Stimulated activated CD4-positive, alpha-beta T cell treated with anti-CD3 and anti-CD28 coated beads, Interleukin-4, amount 100 ng/mL, for 48 hours (primary cell): ENCODE results near the gene STK16.

Experiments used
- DNase-seq, 2 donors: peaks; one replicate each; pipeline ENCODE4 v3.0.0-alpha.2; 2020; ENCODE audit warnings: low read depth in 2 of 2

Gene STK16

GRCh38 chr2:219287580-219288265 is 42.4 kb downstream of the STK16 start:
- no peak for DNase-seq

GRCh38 chr2:219289195-219289536 is 43.9 kb downstream of the STK16 start:
- no peak for DNase-seq

GRCh38 chr2:219289537-219290361 is 44.5 kb downstream of the STK16 start:
- DNase-seq = no peak

- DNase-seq = no peak
Observed at GRCh38 chr2:219290381-219291171, 45.3 kb downstream of the STK16 start.

- DNase-seq = no peak
Observed at GRCh38 chr2:219291394-219291793, 46.1 kb downstream of the STK16 start.

GRCh38 chr2:219291910-219292490 is 46.7 kb downstream of the STK16 start:
- no peak for DNase-seq

GRCh38 chr2:219292616-219293015 is 47.3 kb downstream of the STK16 start:
- no peak for DNase-seq

GRCh38 chr2:219293736-219294231 is 48.5 kb downstream of the STK16 start:
- DNase-seq = no peak

GRCh38 chr2:219294356-219295351 is 49.4 kb downstream of the STK16 start:
- DNase-seq = peak; percentile 81 to 82

GRCh38 chr2:219296142-219296541 is 50.9 kb downstream of the STK16 start:
- no peak for DNase-seq

GRCh38 chr2:219296631-219297391 is 51.5 kb downstream of the STK16 start:
- no peak for DNase-seq

- no peak for DNase-seq
Observed at GRCh38 chr2:219297766-219298456, 52.6 kb downstream of the STK16 start.

- DNase-seq = peak; percentile 85 to 94
Observed at GRCh38 chr2:219298759-219299371, 53.6 kb downstream of the STK16 start.

GRCh38 chr2:219299372-219299760 is 54.1 kb downstream of the STK16 start:
- no peak for DNase-seq
